Measurements from ENCODE around the gene MCAM. TPM values are rescaled to one million over a fixed set of nuclear protein-coding genes. Genes with fewer than 3 reads are reported as not detected.
A peak's percentile ranks its signal among the peaks of the same experiment; 100 is the strongest.

The MCAM gene
- total and polyA plus RNA-seq, 2 donors (not counting 3 experiments of a cell fraction or from before 2014, with no cell fraction given) = 1,027 to 2,543 TPM

GRCh38 chr11:119307974-119308373 lies 9.0 kb downstream of the MCAM start:
- no peak overlapping the region for H3K4me3 ChIP-seq (replicated peaks in 1 of 3; ENCODE audit: insufficient read depth in 1 of 3, low read depth in 1 of 3, low read length in 3 of 3)
- H4K20me1 ChIP-seq (replicated peaks; ENCODE audit: control insufficient read depth, extremely low read depth, insufficient read depth, low read length) = no peaks in the 10 kb centered on the region
- TF ChIP-seq EZH2 (IDR thresholded peaks at IDR 0.05; ENCODE audit: borderline replicate concordance, low read depth, low read length, severe bottlenecking) = no peak
- TF ChIP-seq POLR2AphosphoS5 (IDR thresholded peaks at IDR 0.05; ENCODE audit: insufficient read depth, low read depth, low read length) = no peak
- no peak for TF ChIP-seq CTCF (IDR thresholded peaks at IDR 0.05; ENCODE audit: extremely low read depth in 1 of 2, insufficient read depth in 1 of 2, low read depth in 1 of 2, low read length in 2 of 2)
- no peak for TF ChIP-seq MYC (IDR thresholded peaks at IDR 0.05; ENCODE audit: low read depth, low read length)
- H3K9ac ChIP-seq (replicated peaks; ENCODE audit: extremely low read depth, insufficient read depth, low read length) = no peak overlapping the region
- no TSS peak for BruUV-seq (replicated peaks)
- H3K79me2 ChIP-seq (ENCODE audit: control insufficient read depth, insufficient read depth, low read length) = peaks cover 19% of the 10 kb centered on the region
- CTCF ChIA-PET = interaction anchor here (0.5 to 9.7 kb wide), 17 partner anchors 11 to 258 kb away, joined by 3 to 136 read pairs (median 3); partner anchors contain the start of genes C1QTNF5, CBL, MCAM and RNF26
- H3K4me2 ChIP-seq (ENCODE audit: insufficient read depth, low read length) = no peak overlapping the region
- H3K9me1 ChIP-seq (replicated peaks; ENCODE audit: control insufficient read depth, extremely low read depth, insufficient read depth, low read length) = no peaks in the 10 kb centered on the region
- H2AFZ ChIP-seq (ENCODE audit: low read depth, low read length) = no peak overlapping the region
- FAIRE-seq = no peak
- no peak for DNase-seq (ENCODE audit: low read depth, low spot score)
- POLR2A ChIA-PET = interaction anchor here (1.1 to 5.5 kb wide), 3 partner anchors 9 to 213 kb away, joined by 6 to 17 read pairs (median 6); partner anchors contain the start of gene MCAM
- intact Hi-C loops (cut with micrococcal nuclease) = loop anchor here (2.0 kb wide), 1 partner anchor 45 kb away; no protein-coding TSS in a partner anchor
- H3K27ac ChIP-seq (ENCODE audit: insufficient read depth, low read depth, low read length) = no peak overlapping the region
- no peaks in the 10 kb centered on the region for H3K27me3 ChIP-seq (ENCODE audit: control insufficient read depth in 2 of 2, insufficient read depth in 2 of 2, low read length in 2 of 2)
- dilution Hi-C loops (cut with MboI; ENCODE audit: extremely low pct_ligation_motif_present, low sequenced_read_pairs) = no loop called here
- H3K36me3 ChIP-seq (ENCODE audit: control insufficient read depth in 2 of 2, extremely low read depth in 1 of 2, insufficient read depth in 2 of 2, low read length in 2 of 2) = peaks cover 25 to 44% of the 10 kb centered on the region in 2 experiments
- peaks cover 2% of the 10 kb centered on the region for H3K4me1 ChIP-seq (ENCODE audit: control insufficient read depth, extremely low read depth, insufficient read depth, low read length)
- H3K9me3 ChIP-seq (replicated peaks; ENCODE audit: control insufficient read depth, insufficient read depth, low read length) = no peaks in the 10 kb centered on the region

- Histone ChIP-seq H3K4me3 (replicated peaks in 1 of 3; ENCODE audit: insufficient read depth in 1 of 3, low read depth in 1 of 3, low read length in 3 of 3) (no peak overlapping the region), H3K9ac (replicated peaks; ENCODE audit: extremely low read depth, insufficient read depth, low read length) (no peak overlapping the region), H3K36me3 (ENCODE audit: control insufficient read depth in 2 of 2, extremely low read depth in 1 of 2, insufficient read depth in 2 of 2, low read length in 2 of 2) (peaks cover 21 to 36% of the 10 kb centered on the region in 2 experiments), H3K79me2 (ENCODE audit: control insufficient read depth, insufficient read depth, low read length) (peaks cover 11% of the 10 kb centered on the region), H3K4me1 (ENCODE audit: control insufficient read depth, extremely low read depth, insufficient read depth, low read length) (peaks cover 2% of the 10 kb centered on the region), H4K20me1 (replicated peaks; ENCODE audit: control insufficient read depth, extremely low read depth, insufficient read depth, low read length) (no peaks in the 10 kb centered on the region), H3K27me3 (ENCODE audit: control insufficient read depth in 2 of 2, insufficient read depth in 2 of 2, low read length in 2 of 2) (no peaks in the 10 kb centered on the region), H2AFZ (ENCODE audit: low read depth, low read length) (no peak overlapping the region), H3K27ac (ENCODE audit: insufficient read depth, low read depth, low read length) (no peak overlapping the region), H3K9me3 (replicated peaks; ENCODE audit: control insufficient read depth, insufficient read depth, low read length) (no peaks in the 10 kb centered on the region), H3K9me1 (replicated peaks; ENCODE audit: control insufficient read depth, extremely low read depth, insufficient read depth, low read length) (no peaks in the 10 kb centered on the region), H3K4me2 (ENCODE audit: insufficient read depth, low read length) (no peak overlapping the region)
- intact Hi-C loops (cut with micrococcal nuclease) (loop anchor here (2.0 kb wide), 1 partner anchor 44 kb away; no protein-coding TSS in a partner anchor), dilution Hi-C loops (cut with MboI; ENCODE audit: extremely low pct_ligation_motif_present, low sequenced_read_pairs) (no loop called here)
- no TSS peak for BruUV-seq (replicated peaks)
- peak; percentile 72 for FAIRE-seq
- ChIA-PET CTCF (interaction anchor here (0.5 to 9.7 kb wide), 16 partner anchors 12 to 258 kb away, joined by 3 to 136 read pairs (median 4); partner anchors contain the start of genes C1QTNF5, CBL and MCAM), POLR2A (interaction anchor here (1.1 to 5.5 kb wide), 5 partner anchors 9 to 212 kb away, joined by 3 to 17 read pairs (median 6); partner anchors contain the start of gene MCAM)
- peak; percentile 76 for TF ChIP-seq POLR2A (IDR thresholded peaks at IDR 0.05; ENCODE audit: low read depth, low read length)
- no peak for TF ChIP-seq FOS (IDR thresholded peaks at IDR 0.05; ENCODE audit: borderline replicate concordance, insufficient read depth, low read length)
- no peak for TF ChIP-seq MAX (IDR thresholded peaks at IDR 0.05; ENCODE audit: insufficient read depth, insufficient read length)
- TF ChIP-seq CTCF (IDR thresholded peaks at IDR 0.05; ENCODE audit: extremely low read depth in 1 of 2, insufficient read depth in 1 of 2, low read depth in 1 of 2, low read length in 2 of 2) = peak; percentile 4 to 41
- TF ChIP-seq GATA2 (IDR thresholded peaks at IDR 0.05; ENCODE audit: insufficient read depth, insufficient read length, low read depth, low read length) = no peak
- peak; percentile 57 for TF ChIP-seq POLR2AphosphoS5 (IDR thresholded peaks at IDR 0.05; ENCODE audit: insufficient read depth, low read depth, low read length)
- peak; percentile 39 for DNase-seq (ENCODE audit: low read depth, low spot score)
Measured at GRCh38 chr11:119307219-119307618, 9.7 kb downstream of the MCAM start.

Data from endothelial cell of umbilical vein (primary cell).